NK-92 (cell line): ENCODE data around the gene WFDC5.
"Not testable (repeated sequence)": the region's sequence is repeated elsewhere in the genome, so short reads cannot be mapped to it uniquely, and the experiment has no call there.

Experiments
- DNase-seq: peaks from one replicate; lab custom pipeline; 2025; ENCODE audit not compliant: unreplicated experiment; lab: John Stamatoyannopoulos, UW

WFDC5 gene, protein sequence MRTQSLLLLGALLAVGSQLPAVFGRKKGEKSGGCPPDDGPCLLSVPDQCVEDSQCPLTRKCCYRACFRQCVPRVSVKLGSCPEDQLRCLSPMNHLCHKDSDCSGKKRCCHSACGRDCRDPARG

DNA sequence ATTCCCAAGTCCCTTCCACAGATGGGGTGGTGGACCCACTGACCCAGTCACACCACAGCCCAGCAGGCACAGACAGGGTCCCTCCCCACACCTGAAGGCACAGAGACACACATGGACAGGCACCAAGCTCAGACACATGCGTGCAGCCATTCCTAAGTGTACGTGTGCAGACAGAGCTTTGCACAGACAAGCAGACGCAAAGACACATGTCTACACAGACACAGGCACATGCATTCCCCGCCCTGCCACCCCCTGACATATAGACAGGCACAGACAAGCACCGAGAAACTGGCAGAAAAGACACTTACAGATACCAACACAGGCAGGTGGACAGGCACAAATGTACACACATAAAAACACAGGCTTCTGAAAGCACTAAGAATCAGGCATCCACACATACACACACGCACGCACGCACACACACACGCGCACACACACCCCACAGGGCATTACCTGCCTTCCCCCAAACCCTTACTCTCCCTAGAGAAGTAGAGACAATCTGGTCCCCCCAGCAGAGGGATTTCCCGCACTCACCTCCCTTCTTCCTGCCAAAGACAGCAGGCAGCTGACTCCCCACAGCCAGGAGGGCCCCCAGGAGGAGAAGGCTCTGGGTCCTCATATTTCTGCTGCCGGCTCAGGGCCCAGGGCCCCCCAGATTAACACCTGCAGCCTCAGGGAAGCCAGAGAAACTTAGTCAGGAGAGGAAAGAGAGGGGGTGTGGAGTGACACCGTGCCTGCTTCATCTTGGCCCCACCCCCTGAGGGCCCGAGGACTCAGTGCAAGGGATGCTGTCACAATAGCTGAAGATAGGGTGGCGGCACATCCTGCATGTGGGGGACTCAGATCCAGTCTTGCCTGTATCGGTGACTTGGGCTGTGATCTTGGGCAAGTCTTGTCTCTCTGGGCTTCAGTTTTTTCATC, at the start of gene WFDC5:
TSS of gene WFDC5 (minus strand) at position 710 of the 921 bp plus-strand sequence. CDS start at position 619, 91 bp downstream.
- no peak for DNase-seq

DNA sequence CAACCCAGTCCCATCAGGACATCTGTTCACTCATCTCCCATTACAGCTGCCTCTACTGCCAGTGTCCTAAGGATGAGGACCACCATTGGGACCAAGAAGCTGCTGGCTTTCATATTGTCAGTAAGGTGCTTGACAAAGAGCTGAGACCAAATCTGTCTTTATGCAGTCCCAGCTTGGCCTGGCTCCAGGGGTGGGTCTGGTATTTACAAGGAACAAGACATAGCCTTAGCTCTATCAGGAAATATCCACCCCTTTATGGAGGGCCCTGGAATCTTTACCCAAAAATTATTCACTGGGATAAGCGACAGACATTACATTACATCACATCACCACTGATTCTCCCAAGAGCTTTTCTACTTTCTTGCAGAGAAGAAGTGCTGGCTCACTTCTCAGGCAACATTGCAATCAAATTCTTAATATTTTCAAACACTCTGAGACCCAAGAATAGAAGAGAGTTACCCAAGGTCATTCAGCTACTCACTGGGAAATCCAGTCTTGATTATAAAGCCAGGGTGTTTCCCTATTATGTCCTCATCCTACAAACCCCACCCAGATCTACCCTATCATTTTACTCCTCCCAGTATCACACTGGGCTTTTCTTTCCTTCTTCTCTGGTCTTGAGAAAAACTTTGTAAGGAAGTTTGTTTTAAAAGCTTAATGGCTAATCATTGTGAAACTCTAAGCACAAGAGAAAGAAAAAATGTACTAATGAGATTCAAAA, 48.3 kb upstream of the WFDC5 start:
- no peak for DNase-seq

DNA sequence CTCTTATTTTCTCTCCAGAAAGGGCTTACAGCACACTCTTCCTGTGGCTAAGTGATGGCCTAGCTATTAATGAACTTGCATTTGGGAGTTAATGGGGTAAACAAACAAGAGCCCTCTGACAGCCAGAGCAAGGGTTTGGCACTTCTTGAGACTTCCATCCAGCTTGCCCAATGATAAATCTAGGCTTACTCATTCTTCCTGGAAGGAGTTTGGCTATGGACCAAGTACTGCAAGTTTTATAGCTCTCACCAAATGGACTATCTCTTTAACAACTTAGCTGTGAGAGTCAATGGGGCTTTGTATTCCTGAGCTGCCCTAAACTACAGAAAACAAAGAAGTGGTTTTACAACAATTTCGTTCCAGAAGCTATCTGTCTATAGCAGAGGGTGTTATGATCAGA, 43.0 kb upstream of the WFDC5 start:
- no peak for DNase-seq

DNA sequence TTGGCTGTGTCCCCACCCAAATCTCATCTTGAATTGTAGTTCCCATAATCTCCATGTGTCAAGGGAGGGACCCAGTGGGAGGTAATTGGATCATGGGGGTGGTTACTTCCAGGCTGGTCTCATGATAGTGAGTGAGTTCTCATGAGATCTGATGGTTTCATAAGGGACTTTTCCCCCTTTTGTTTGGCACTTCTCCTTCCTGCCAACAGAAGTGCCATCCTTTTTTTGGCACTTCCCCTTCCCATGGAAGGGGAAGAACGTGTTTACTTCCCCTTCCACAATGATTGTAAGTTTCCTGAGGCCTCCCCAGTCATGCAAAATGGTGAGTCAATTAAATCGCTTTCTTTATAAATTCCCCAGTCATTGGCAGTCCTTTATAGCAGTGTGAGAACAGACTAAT, 41.7 kb upstream of the WFDC5 start:
- no peak for DNase-seq

DNA sequence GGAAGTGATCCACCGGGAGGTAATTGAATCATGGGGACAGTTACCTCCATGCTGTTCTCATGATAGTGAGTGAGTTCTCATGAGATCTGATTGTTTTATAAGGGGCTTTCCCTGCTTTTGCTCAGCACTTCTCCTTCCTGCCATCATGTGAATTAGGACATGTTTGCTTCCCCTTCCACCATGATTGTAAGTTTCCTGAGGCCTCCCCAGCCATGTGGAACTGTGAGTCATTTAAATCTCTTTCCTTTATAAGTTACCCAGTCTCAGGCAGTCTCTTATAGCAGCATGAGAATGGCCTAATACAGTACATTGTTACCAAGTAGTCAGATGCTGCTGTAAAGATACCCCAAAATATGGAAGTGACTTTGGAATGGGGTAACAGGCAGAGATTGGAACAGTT, 39.8 kb upstream of the WFDC5 start:
- not testable (repeated sequence) for DNase-seq

DNA sequence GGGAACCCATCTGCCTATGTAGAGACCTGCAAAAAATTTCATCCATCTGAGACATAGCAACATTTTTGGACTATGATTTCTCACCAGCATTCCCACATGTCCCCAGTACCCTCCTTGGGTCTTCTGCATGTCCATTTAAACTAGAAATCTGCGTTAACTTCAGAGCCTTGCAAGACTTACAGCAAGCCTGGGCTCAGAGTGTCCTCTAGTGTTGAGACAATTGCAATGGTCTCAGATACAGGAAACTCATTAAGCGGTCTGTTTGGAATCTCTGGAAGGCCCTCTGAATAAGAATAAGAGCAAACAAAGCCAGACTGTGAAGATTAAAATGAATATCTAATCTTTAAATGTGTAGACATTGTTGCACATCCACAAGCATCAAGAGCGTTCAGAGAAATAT, 39.2 kb upstream of the WFDC5 start:
- DNase-seq = no peak

DNA sequence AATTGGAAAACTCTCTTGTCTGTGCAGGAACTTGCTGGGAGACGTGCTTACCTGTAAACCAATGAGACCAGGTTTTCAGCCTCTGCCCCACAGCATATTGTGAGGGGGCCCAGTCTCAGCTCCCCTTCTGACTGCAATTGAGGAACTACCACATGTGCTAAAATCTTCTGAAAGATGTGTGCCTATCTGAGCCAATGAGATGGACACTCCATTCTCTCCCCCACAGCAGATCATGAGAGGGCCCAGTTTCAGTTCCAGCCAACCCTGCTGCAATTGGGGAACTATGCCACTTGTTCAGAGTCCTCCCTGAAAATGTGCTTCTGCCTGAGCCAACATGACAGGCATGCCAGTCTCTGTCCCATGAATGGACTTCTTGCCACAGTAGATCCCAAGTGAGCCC, 38.8 kb upstream of the WFDC5 start:
- DNase-seq = no peak

DNA sequence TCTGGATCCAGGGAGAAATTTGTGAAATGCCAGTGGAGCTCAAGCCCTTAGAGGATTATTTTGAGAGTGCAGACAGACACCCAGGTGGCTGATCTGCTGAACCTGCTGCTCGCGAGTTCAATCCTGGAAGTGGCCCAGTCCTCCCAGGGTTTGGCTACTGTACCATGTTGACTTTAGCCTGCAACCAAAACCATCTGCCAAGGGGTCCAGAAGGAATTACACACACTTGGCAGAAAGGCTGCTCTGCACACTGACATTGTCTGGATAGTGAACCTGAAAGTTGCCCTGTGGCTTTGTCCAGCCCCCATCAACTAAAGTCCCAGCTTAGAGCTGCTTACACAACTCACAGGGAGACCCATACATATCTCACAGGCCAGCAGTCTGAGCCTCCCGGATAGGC, 38.2 kb upstream of the WFDC5 start:
- no peak for DNase-seq

DNA sequence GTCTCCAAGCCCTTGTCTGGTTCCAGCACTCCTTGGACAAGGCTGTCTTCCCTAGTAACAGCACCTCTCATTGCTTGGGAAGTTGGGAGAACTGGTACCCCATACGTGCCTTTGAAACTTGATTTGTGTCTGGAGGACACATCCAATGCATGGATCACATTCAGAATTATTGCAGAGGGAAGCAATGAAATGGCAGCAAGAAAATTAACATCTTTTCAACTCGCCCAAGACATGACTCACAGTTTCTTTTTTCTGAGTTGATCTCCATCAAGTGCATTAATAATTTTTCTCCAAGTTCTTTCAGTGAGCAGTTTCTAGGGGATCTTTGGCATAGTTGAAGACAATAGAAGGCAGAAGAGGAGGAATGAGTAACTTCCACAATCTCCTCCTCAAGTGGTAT, 37.4 kb upstream of the WFDC5 start:
- DNase-seq = no peak

DNA sequence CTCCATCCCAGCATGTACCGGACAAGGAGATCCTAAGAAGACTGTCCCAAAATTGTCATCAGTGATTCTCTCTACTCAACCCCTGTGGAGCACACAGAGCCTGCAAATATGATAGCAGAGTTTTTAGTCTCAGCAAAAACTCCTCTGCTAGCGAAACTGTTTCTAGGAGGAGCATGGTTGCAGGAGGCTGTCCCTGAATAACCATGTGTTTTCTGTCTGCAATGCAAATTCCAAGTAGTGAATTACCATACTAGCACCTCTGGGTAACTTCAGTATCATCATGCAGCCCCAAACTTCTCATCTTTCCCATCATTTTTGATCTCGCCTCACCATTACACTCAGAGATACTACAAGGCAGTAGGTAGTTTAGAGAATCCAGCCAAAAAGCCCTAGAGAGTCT, 34.1 kb upstream of the WFDC5 start:
- no peak for DNase-seq

DNA sequence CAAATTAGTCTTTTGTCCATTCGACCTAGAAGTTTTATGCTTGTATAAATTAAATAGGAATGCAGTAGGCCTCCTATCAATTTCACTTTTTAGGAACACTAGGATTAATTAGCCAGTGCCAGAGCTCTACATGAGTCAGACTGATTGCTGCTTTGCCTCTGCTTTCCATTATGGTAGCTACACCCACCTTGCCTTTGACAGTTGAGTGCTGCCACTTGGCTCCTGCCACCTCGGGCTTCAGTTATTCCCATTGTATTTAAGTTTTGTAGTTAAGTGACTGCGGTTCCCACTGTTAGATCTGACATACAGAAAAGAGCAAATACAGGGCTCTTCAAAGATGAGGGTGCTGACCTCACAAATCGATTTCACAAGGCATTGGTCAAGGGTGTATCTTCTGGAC, 25.9 kb upstream of the WFDC5 start:
- no peak for DNase-seq

DNA sequence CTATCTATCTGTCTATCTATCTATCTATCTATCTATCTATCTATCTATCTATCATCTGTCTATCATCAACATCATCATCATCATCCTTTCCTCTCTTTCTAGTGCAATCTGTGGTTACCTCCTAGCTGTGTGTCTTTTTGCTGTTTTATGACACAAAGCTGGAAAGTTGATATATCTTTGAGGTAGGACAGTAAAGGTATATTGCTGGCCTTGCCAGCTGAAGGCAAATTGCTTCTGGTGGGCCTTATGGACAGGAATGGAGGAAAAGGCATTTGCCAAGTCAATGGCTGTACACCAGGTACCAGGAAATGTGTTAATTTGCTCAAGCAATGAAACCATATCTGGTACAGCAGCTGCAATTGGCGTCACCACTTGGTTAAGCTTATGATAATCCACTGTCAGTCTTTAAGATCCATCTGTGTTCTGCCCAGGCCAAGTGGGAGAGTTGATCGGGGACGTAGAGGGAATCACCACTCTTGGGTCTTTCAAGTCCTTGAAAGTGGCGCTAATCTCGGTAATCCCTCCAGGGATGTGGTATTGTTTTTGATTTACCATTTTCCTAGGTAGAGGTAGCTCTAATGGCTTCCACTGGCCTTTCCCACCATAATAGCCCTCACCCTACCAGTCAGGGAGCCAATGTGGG, 24.9 kb upstream of the WFDC5 start:
- DNase-seq = not testable (repeated sequence)

DNA sequence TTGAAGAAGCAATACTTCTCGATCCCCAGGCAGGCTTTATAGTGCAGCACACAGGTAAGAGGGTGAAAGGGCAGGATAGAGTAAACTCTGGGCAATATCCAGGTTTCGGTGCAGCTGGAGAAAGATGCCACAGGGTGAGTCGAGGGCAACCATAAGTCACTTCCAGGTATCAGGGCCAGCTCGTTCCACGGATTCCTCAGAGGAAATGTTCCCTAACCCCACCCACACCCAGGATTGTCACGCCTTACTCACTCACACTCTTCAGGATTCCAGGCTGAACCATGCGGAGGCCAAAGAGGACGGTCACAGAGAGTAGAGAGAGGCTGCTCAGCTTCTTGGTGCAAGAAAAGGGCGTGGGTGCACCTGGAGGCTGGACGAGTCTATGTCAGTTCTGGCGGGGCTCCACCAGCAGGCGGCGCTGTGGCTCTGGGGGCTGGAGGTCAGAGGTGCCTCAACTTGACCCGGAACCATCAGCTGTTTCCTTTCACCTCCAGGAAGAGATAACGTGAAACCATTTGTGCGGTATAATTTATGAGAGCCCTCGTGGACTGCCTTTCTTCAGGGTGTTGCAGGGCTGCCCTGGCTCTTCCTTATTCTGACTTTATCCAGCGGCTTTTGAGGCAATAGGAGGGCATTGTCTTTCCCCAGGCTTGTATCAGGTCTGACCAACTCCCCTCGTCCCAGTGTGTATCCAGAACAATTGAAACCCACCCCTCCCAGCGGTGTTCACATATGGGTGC, 23.8 kb upstream of the WFDC5 start:
- no peak for DNase-seq

DNA sequence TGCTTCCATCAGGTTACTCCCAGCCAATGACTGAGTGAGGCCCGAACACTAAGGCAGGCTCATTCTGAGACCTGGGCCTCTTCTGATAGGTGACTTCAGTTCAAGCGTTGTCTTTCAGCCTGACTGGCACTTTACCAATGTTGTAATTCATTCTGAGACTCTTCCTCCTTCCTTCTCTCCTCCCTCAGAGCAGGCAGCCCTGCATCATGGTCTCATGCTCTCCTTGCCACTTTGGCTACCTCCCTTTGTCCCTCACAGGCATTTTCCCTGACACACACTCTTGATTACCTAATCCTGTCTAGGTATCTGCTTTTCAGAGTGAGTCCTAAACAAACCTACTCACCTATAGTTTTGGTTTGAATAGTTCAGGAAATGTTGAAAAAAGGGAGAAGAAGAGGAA, 21.9 kb upstream of the WFDC5 start:
- no peak for DNase-seq

DNA sequence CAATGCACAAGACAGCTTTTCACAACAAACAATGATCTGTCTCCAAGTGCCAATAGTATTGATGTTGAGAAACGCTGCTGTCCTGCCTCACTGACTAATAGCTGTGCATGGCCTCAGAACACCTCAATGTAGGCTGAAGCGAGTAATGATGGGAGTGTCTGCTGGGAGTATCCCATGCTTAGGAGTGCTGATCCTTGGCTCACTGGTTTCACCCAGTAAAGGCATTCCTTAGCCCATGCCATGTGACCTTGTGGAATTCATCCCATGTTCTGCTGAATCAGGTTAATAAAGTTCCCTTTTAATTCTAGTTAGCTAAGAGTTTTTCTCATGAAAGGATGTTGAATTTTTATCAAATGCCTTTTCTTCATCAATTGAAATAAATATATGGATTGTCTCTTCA, 13.1 kb upstream of the WFDC5 start:
- no peak for DNase-seq

DNA sequence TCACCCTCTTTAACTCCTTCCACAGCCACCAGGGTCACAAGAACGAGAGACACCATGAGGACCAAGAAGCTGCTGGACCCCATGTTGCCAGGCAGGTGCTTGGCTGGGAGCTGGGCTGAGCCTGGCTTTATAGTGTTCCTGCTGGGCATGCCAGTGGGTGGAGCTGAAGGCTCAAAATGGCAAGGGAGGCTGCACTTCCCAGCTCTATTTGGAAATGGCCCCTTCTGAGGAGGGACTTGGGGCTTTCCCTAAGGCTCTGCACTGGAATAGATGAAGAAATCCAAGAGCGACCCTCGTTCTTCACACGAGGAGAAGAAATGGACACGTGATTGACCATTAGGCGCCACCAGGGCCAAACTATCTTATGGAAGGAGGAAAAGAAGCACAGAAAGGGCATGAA, 9.4 kb upstream of the WFDC5 start, which contains the start of gene WFDC12:
TSS of gene WFDC12 (minus strand) at position 101 of the 400 bp plus-strand sequence. CDS start at position 83, 18 bp downstream.
- no peak for DNase-seq

DNA sequence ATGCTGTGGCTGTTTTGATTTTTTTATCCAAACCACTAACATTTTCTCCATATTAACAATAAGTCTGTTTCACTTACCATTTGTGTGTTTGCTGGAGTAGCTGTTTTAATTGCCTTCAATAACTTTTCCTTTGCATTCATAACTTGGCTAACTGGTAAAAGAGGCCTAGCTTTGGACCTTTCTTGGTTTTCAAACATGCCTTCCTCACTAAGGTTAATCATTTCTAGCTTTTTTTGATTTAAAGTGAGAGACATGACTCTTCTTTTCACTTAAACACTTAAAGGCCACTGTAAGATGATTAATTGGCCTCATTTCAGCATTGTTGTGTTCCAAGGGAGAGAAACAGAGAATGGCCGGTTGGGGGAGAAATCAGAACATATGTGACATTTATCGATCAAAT, 6.4 kb upstream of the WFDC5 start:
- no peak for DNase-seq

DNA sequence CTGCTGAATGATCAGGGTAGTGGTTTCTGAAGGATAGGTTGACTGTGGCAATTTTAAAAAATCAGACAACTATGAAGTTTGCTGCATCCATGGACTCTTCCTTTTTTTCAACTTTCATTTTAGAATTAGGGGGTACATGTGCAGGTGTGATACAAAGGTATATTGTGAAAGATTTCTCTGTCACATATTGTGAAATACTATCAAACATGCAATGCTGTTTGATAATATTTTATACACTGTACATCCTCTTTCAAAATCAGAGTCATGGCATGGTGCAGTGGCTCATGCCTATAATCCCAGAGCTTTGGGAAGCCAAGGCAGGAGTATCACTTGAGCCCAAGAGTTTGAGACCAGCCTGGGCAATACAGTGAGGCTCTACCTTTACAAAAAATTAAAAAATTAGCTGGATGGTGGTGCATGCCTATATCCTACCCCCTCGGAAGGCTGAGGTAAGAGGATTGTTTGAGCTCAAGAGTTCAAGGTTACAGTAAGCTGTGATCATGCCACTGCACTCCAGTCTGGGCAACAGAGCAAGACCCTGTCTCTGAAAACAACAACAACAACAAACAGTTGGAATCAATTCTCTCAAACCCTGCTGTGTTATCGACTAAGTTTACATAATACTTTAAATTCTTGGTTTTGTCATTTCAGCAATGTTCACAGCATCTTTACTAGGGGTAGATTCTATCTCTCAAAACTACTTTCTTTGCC, 4.7 kb upstream of the WFDC5 start:
- no peak for DNase-seq

DNA sequence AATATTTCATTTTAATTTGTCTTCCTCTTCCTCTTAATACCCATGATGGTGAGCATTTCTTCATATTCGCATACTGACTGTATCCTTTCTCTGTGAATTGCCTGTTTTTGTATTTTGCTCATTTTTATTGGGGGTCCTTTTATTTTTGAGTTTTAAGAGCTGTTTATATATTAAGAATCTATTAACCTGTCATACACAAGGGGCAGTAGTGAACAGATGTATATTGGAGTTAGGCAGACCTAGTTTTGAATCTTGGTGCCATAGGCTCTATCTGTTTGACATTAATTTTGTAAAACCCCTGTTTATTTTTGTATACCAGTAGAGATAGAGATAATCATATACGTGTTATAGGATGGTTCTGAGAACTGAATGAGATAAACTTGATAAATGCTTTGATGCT, 3.1 kb upstream of the WFDC5 start:
- no peak for DNase-seq

DNA sequence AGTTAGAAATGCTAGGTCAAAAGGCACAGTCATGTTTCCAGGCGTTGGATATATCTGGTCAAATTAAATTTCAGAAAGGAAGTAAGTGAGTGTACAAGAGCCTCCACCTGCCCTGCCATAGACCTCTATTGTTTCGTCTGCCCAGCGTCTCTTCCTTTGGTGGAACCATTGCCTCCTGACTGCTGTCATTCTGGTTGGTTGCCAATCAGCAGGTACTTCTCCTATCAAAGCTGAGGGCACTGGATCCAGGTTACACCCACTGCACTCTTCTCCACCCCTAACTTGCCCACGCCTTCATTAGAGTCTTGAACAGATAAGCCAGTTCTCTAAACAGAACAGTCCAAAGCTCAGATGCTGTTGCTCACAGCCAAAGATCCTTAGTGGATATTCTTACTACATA, 2.6 kb upstream of the WFDC5 start:
- DNase-seq = no peak
